ENCODE data around the gene FXYD6. TPM values are rescaled to one million over a fixed set of nuclear protein-coding genes. Genes with fewer than 3 reads are reported as not detected.

FXYD6 gene
- total and polyA plus RNA-seq, 2 of the 8 experiments (the other 6 are each of a cell fraction or from before 2014, with no cell fraction given): 44.6 to 117 TPM

- no peak overlapping the region for H3K56ac ChIP-seq (replicated peaks; ENCODE audit: insufficient read length, low read depth, low read length)
- no peak overlapping the region for H3K4me3 ChIP-seq (ENCODE audit: extremely low read depth in 1 of 4, insufficient read depth in 2 of 4, low read depth in 3 of 4, low read length in 4 of 4)
- H3K23ac ChIP-seq (ENCODE audit: insufficient read length): no peak overlapping the region
- H2BK120ac ChIP-seq (replicated peaks; ENCODE audit: low read depth, low read length): no peak overlapping the region
- H3K36me3 ChIP-seq (ENCODE audit: control insufficient read depth in 2 of 4, insufficient read depth in 4 of 4, low read length in 3 of 4): no peaks in the 10 kb centered on the region
- H3K79me1 ChIP-seq (ENCODE audit: low read depth, low read length): no peaks in the 10 kb centered on the region
- ChIA-PET POLR2A (ENCODE audit: partially characterized antibody) (no interaction called here), CTCF (ENCODE audit: partially characterized antibody) (interaction anchor here (0.7 to 14.8 kb wide), 21 partner anchors 8 to 142 kb away, joined by 3 to 143 read pairs (median 7); partner anchors contain the start of gene TMPRSS13)
- no peak overlapping the region for H2BK20ac ChIP-seq (ENCODE audit: low read length)
- H3K79me2 ChIP-seq (ENCODE audit: control insufficient read depth in 1 of 2, insufficient read depth in 2 of 2, low read length in 2 of 2): no peaks in the 10 kb centered on the region
- no peak for FAIRE-seq
- H3K4me2 ChIP-seq (ENCODE audit: insufficient read depth in 1 of 2, low read depth in 2 of 2, low read length in 2 of 2): no peak overlapping the region
- H4K20me1 ChIP-seq (replicated peaks in 1 of 2; ENCODE audit: control insufficient read depth in 1 of 2, insufficient read depth in 2 of 2, low read length in 2 of 2): peaks cover 0 to 2% of the 10 kb centered on the region in 2 experiments
- H4K8ac ChIP-seq (ENCODE audit: extremely low read depth, insufficient read depth, low read length): no peak overlapping the region
- H3K4me1 ChIP-seq (replicated peaks in 1 of 4; ENCODE audit: control insufficient read depth in 3 of 4, insufficient read depth in 4 of 4, low read length in 3 of 4): peaks cover 0 to 12% (median 3%) of the 10 kb centered on the region in 4 experiments; a peak in 5 of 7 replicates
- no peak overlapping the region for H3K27ac ChIP-seq (ENCODE audit: low read depth, low read length)
- H3K4ac ChIP-seq (replicated peaks; ENCODE audit: insufficient read length, low read depth, low read length): no peak overlapping the region
- no peaks in the 10 kb centered on the region for H3K27me3 ChIP-seq (replicated peaks in 1 of 4; ENCODE audit: control insufficient read depth in 3 of 4, extremely low read depth in 1 of 4, insufficient read depth in 3 of 4, low read length in 3 of 4)
- no peak overlapping the region for H4K91ac ChIP-seq (replicated peaks; ENCODE audit: insufficient read length, low read length)
- peaks cover 3% of the 10 kb centered on the region; the same call in 1 of the 2 replicates for H3K23me2 ChIP-seq (ENCODE audit: low read depth, low read length)
- H2BK12ac ChIP-seq (ENCODE audit: low read depth, low read length): no peak overlapping the region
- no peak overlapping the region for H4K5ac ChIP-seq (ENCODE audit: insufficient read length, low read depth, low read length)
- H2BK15ac ChIP-seq (ENCODE audit: low read length): no peak overlapping the region
- no peak overlapping the region for H2AK5ac ChIP-seq (ENCODE audit: low read depth, low read length)
- no peak overlapping the region for H2BK5ac ChIP-seq (ENCODE audit: low read depth, low read length)
- H2AFZ ChIP-seq (ENCODE audit: low read length): no peak overlapping the region
- H3K9me3 ChIP-seq (ENCODE audit: insufficient read depth in 2 of 2, low read depth in 1 of 2, low read length in 1 of 2): no peaks in the 10 kb centered on the region
- WGBS, 2 experiments (ENCODE audit: extremely low coverage in 1 of 2, insufficient coverage in 1 of 2, insufficient read length in 1 of 2, insufficient replicate concordance in 2 of 2, low coverage in 1 of 2, low lambda C conversion rate in 2 of 2, missing lambda C conversion rate in 1 of 2): 92% methylated on average over 11 of the region's 12 CpGs; no CpG with 5 or more reads in 1 of the 2 experiments
- no peak overlapping the region for H3K18ac ChIP-seq (ENCODE audit: extremely low read depth, low read length)
- no peak overlapping the region for H3K9ac ChIP-seq (replicated peaks in 1 of 4; ENCODE audit: extremely low read depth in 1 of 4, low read depth in 3 of 4, low read length in 3 of 4)
- H3K14ac ChIP-seq (ENCODE audit: insufficient read length): no peak overlapping the region
- DNase-seq (ENCODE audit: low read depth in 1 of 2, low spot score in 2 of 2): no peak
- TF ChIP-seq POLR2AphosphoS5 (IDR thresholded peaks at IDR 0.05; ENCODE audit: low read depth, low read length): no peak
- no peak for TF ChIP-seq SIN3A (conservative IDR thresholded peaks at IDR 0.05 in 1 of 2, IDR thresholded peaks at IDR 0.05 in 1 of 2; ENCODE audit: low read depth in 1 of 2, low read length in 2 of 2)
- no peak for TF ChIP-seq EGR1 (IDR thresholded peaks at IDR 0.05; ENCODE audit: borderline replicate concordance, low read depth, low read length)
- no peak for TF ChIP-seq SIX5 (IDR thresholded peaks at IDR 0.05; ENCODE audit: low read depth, low read length)
- TF ChIP-seq TCF12 (IDR thresholded peaks at IDR 0.05; ENCODE audit: low read depth, low read length): no peak
- no peak for TF ChIP-seq SP2 (IDR thresholded peaks at IDR 0.05; ENCODE audit: low read length)
- no peak for TF ChIP-seq SP4 (IDR thresholded peaks at IDR 0.05; ENCODE audit: low read length)
- no peak for TF ChIP-seq USF2 (IDR thresholded peaks at IDR 0.05; ENCODE audit: low read length)
- TF ChIP-seq YY1 (IDR thresholded peaks at IDR 0.05; ENCODE audit: low read depth, low read length): no peak
- no peak for TF ChIP-seq ATF2 (IDR thresholded peaks at IDR 0.05; ENCODE audit: low read length)
- no peak for TF ChIP-seq POLR2A (IDR thresholded peaks at IDR 0.05; ENCODE audit: control extremely low read depth in 1 of 2, low read depth in 2 of 2, low read length in 2 of 2)
- TF ChIP-seq CEBPB (IDR thresholded peaks at IDR 0.05; ENCODE audit: low read depth, low read length): no peak
These were observed 34.6 kb upstream of the FXYD6 start for GRCh38 chr11:117910941-117911655.
